SKM-1 treated with dmso at 0.1 percent for 144 hours (cell line): ENCODE data around the gene ACRBP.

Experiments used
- DNase-seq: peaks from one replicate; lab custom pipeline; 2025; ENCODE audit not compliant: unreplicated experiment; lab: John Stamatoyannopoulos, UW

Gene ACRBP

GRCh38 chr12:6647083-6647604, at the start of gene ACRBP:
Gene ACRBP (minus strand): TSS chr12:6647432. CDS start chr12:6647366, 66 bp downstream.
- DNase-seq: peak; percentile 17

- DNase-seq: no peak
These were observed 48.2 kb upstream of the ACRBP start for GRCh38 chr12:6695313-6696045.

- DNase-seq: no peak
These were observed 47.5 kb upstream of the ACRBP start for GRCh38 chr12:6694701-6695100.

- DNase-seq: no peak
These were observed 46.7 kb upstream of the ACRBP start for GRCh38 chr12:6693832-6694355.

GRCh38 chr12:6692888-6693287, 45.7 kb upstream of the ACRBP start:
- DNase-seq: no peak

GRCh38 chr12:6691473-6691872, 44.2 kb upstream of the ACRBP start:
- DNase-seq: no peak

- DNase-seq: peak; percentile 90
These were observed 42.0 kb upstream of the ACRBP start, which contains the start of gene ZNF384 for GRCh38 chr12:6688999-6689882. Gene ZNF384 (minus strand): TSS chr12:6689375. CDS start chr12:6679520, 9,855 bp downstream.

GRCh38 chr12:6688543-6688998, 41.3 kb upstream of the ACRBP start:
- DNase-seq: no peak

GRCh38 chr12:6685814-6686213, 38.6 kb upstream of the ACRBP start:
- no peak for DNase-seq

GRCh38 chr12:6684609-6685008, 37.4 kb upstream of the ACRBP start:
- DNase-seq: peak; percentile 26

- DNase-seq: no peak
These were observed 29.7 kb upstream of the ACRBP start for GRCh38 chr12:6676962-6677361.

- no peak for DNase-seq
These were observed 24.9 kb upstream of the ACRBP start for GRCh38 chr12:6672143-6672542.

GRCh38 chr12:6667559-6668210, 20.5 kb upstream of the ACRBP start:
- DNase-seq: no peak

- no peak for DNase-seq
These were observed 19.0 kb upstream of the ACRBP start for GRCh38 chr12:6666211-6666610.

GRCh38 chr12:6664902-6665301, 17.7 kb upstream of the ACRBP start:
- DNase-seq: no peak

- peak; percentile 92 for DNase-seq
These were observed 15.9 kb upstream of the ACRBP start, which contains the start of gene ING4 for GRCh38 chr12:6662906-6663742. Gene ING4 (minus strand): TSS chr12:6663119. CDS start chr12:6663101, 18 bp downstream.

- DNase-seq: no peak
These were observed 15.3 kb upstream of the ACRBP start for GRCh38 chr12:6662602-6662905.

GRCh38 chr12:6653987-6654386, 6.8 kb upstream of the ACRBP start:
- DNase-seq: no peak

- DNase-seq: no peak
These were observed 6.1 kb upstream of the ACRBP start for GRCh38 chr12:6653342-6653741.

- DNase-seq: no peak
These were observed 5.2 kb upstream of the ACRBP start for GRCh38 chr12:6652391-6652790.
